Glomerular endothelial cell (primary cell): Measurements from ENCODE around the gene FKTN. TPM values are rescaled to one million over a fixed set of nuclear protein-coding genes. Genes with fewer than 3 reads are reported as not detected.
"Not testable (repeated sequence)": the region's sequence is repeated elsewhere in the genome, so short reads cannot be mapped to it uniquely, and the experiment has no call there.

Source experiments
- DNase-seq: peaks from one replicate; pipeline ENCODE4 v3.0.0-alpha.2; 2011; ENCODE audit warnings: low read depth, low spot score; ENCODE audit errors: extremely low read depth
- total RNA-seq: library from RNA; depleted of rRNA; stranded (reverse); fragments of >200 nt; gene quantifications from 2 replicates; pipeline ENCODE4 v1.2.3, GENCODE V29; 2015

FKTN gene
- total RNA-seq = 7.9 and 9.9 TPM in 2 replicates

DNA sequence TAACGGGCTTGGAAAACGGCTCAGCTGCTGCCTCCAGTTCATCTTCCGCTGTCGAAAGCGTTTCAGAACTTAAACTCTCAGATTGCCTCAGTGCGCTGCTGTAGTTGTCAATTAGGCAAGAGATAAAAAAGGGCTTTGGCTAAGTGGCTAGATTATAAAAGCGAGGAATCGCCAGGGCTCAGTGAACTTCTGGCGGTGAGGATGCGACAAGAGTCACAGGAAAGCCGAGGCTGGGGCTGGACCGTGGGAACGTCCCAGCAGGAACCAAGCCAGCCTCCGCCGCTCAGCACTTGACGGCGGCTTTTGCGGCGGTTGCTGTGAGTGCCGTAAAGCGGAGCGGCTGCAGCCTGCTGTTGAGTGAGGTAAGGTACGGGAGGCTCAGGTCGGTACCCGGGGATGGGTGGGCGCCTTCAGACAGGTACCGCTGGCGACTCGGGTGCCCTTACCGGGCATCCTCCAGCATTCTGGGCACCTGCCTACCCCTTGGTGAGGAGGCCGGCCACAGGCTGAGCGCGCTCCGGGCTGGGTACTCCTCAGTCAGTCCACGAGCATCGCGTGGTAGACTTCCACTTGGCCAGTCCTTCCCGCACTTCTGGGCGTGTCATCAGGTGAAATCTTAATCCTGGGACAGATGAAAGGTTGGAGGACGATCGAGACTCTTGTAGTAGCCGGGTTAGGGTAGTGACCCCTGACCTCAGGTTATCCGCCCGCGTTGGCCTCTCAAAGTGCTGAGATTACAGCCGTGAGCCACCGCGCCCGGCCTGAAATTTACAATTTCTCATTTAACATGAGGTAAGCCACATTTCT is at the start of gene FKTN:
TSS of gene FKTN (plus strand) at position 328 of the 807 bp plus-strand sequence. CDS start 16,902 bp downstream, outside the sequence.
- DNase-seq = peak; percentile 39

DNA sequence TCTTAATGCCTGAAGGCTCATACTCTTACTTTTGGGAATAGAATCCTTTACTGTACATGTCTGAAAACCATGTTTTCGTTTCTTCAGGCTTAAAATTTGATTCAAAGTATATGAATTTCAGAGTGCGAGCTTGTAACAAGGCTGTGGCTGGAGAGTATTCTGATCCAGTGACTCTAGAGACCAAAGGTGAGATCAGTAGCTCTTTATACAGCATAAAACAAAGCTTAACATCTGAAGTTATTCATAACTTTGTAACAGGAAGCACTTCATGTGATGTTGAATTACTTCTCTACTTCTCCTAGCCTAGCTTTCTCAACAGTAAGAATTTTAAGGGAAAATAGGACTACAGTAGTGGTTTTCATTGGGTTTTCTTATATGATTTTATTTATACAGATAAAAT is 49.4 kb upstream of the FKTN start:
- no peak for DNase-seq

GRCh38 chr9:105510024-105510423 is 47.9 kb upstream of the FKTN start:
- DNase-seq = no peak

- no peak for DNase-seq
These were observed 46.5 kb upstream of the FKTN start for GRCh38 chr9:105511446-105511845.

DNA sequence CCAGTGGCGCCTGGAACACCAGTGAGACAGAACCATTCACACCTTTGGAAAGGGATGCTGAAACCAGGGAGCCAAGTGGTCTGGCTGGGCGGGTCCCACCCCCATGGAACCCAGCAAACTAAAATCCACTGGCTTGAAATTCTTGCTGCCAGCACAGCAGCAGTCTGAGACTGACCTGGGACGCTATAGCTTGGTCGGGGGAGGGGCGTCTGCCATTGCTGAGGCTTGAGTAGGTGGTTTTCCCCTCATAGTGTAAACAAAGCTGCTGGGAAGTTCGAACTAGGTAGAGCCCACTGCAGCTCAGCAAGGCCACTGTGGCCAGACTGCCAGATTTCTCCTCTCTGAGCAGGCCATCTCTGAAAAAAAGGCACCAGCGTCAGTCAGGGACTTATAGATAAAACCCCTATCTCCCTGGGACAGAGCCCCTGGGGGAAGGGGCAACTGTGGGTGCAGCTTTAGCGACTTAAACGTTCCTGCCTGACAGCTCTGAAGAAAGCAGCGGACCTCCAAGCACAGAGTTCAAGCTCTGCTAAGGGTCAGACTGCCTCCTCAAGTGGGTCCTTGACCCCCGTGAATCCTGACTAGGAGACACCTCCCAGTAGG is 42.0 kb upstream of the FKTN start:
- DNase-seq = no peak

- not testable (repeated sequence) for DNase-seq
These were observed 38.1 kb upstream of the FKTN start for GRCh38 chr9:105519710-105520369.

DNA sequence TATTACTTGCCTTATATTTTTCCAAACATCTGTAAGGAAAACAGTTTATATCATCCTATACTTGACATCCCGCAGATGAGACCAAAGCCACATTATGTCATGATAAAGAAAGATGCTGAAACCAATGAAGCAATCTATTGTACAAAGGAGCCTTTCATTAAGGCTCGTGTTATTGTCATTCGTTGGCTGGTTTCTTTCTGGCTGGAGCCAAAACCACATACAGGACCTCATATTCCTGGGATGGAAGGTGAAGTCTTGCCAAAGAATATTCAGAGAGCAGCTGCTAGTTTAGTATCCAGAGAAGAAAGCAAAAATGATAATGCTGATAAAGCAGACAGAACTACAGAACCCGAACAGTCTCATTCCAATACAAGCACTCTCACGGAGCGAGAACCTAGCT is 36.9 kb upstream of the FKTN start:
- DNase-seq = not testable (repeated sequence)

- DNase-seq = not testable (repeated sequence)
These were observed 35.1 kb upstream of the FKTN start for GRCh38 chr9:105522618-105523385.

GRCh38 chr9:105531530-105531929 is 26.4 kb upstream of the FKTN start:
- DNase-seq = no peak

- DNase-seq = no peak
These were observed 21.8 kb upstream of the FKTN start for GRCh38 chr9:105535920-105536668.

GRCh38 chr9:105539452-105539851 is 18.5 kb upstream of the FKTN start:
- DNase-seq = no peak

GRCh38 chr9:105541838-105542237 is 16.1 kb upstream of the FKTN start:
- no peak for DNase-seq

GRCh38 chr9:105554042-105554441 is 3.9 kb upstream of the FKTN start:
- DNase-seq = no peak

DNA sequence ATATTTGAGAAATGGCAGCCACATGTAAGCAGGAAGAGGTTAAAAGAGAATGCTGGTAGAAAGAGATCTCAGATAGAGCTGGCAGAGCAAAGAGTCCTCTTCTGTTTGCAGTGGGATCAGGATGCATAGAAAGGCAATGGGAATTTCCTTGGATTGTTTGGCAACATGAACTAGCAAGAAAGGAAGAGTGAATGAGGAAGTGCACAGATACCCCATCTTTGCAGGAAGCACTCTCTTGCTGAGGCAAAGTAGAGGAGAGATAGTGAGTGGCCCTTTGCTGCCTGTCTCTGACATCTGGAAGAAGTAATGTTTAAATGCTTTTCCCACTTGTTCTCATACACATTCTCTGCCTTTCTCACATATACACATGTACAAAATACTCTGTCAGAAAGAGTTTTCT is 14.5 kb downstream of the FKTN start:
- no peak for DNase-seq

- DNase-seq = not testable (repeated sequence)
These were observed 22.0 kb downstream of the FKTN start for GRCh38 chr9:105579952-105580351.

DNA sequence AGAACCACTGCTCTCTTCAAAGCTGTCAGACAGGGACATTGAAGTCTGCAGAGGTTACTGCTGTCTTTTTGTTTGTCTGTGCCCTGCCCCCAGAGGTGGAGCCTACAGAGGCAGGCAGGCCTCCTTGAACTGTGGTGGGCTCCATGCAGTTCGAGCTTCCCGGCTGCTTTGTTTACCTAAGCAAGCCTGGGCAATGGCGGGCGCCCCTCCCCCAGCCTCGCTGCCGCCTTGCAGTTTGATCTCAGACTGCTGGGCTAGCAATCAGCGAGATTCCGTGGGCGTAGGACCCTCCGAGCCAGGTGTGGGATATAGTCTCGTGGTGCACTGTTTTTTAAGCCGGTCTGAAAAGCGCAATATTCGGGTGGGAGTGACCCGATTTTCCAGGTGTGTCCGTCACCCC is 23.6 kb downstream of the FKTN start:
- DNase-seq = not testable (repeated sequence)

GRCh38 chr9:105593145-105593544 is 35.2 kb downstream of the FKTN start:
- DNase-seq = no peak

- DNase-seq = peak; percentile 18
These were observed 51.0 kb downstream of the FKTN start for GRCh38 chr9:105608721-105609598.

DNA sequence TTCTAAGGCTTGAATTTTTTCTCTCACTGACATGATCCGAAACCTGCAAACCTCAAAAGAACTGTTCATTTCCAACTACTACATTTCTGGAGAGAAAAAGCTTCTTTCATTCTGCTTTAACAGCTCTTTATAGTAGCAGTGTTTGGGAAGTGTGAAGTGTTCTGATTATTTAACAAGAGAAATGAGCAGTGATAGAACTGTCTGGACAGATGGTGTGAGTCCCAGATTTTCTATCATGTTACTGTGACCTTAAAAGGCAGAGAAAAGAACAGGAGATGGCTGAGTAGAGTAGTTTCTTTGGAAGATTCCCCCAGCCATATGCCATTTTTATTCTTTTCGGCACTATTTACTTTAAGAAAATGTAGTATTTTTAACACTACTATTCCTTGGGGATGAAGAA is 63.1 kb downstream of the FKTN start:
- DNase-seq = no peak
